NCI-H524 (cell line): ENCODE results near the gene CNNM2.

Experiments used
- DNase-seq, 2 experiments: peaks; one replicate each; lab custom pipeline; 2025; lab: John Stamatoyannopoulos, UW

Gene CNNM2

DNA sequence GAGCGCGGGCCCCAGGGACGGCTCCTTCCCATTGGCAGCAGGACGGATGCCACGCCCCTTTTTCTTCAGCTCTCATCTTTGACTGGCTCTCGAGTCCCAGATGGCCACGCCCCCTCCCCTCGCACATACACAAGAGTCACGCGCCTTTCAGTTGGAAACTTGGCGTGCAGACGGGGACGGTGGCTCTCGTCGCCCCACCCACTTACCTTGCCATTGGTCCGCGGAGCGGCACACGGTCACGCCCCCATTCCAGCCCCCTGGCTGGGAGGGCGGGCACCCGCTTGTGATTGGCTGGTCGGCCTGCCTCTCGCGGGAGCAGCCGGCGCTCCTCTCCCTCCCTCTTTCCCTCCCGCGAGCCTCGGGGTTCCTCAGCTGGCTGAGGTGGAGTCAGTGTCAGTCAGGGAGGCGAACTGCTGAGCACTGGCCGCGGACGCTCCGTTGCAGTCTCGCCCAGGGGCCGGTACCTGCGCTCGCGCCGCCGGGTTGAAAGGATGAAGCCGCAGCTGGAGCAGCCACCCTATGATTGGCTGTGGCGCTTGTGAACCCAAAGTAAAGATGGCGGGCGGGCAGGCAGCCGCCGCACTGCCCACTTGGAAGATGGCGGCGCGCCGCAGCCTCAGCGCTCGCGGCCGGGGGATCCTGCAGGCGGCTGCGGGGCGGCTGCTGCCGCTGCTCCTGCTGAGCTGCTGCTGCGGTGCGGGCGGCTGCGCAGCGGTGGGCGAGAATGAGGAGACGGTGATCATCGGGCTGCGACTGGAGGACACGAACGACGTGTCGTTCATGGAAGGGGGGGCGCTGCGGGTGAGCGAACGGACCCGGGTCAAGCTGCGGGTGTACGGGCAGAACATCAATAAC, at the start of gene CNNM2:
CNNM2 (plus strand) TSS at position 333 of the 855 bp plus-strand sequence; CDS start at position 520, 187 bp downstream.
- DNase-seq, result peak; percentile 89 to 94

- DNase-seq, result no peak
Measured at GRCh38 chr10:102868911-102869257, 49.2 kb upstream of the CNNM2 start.

DNA sequence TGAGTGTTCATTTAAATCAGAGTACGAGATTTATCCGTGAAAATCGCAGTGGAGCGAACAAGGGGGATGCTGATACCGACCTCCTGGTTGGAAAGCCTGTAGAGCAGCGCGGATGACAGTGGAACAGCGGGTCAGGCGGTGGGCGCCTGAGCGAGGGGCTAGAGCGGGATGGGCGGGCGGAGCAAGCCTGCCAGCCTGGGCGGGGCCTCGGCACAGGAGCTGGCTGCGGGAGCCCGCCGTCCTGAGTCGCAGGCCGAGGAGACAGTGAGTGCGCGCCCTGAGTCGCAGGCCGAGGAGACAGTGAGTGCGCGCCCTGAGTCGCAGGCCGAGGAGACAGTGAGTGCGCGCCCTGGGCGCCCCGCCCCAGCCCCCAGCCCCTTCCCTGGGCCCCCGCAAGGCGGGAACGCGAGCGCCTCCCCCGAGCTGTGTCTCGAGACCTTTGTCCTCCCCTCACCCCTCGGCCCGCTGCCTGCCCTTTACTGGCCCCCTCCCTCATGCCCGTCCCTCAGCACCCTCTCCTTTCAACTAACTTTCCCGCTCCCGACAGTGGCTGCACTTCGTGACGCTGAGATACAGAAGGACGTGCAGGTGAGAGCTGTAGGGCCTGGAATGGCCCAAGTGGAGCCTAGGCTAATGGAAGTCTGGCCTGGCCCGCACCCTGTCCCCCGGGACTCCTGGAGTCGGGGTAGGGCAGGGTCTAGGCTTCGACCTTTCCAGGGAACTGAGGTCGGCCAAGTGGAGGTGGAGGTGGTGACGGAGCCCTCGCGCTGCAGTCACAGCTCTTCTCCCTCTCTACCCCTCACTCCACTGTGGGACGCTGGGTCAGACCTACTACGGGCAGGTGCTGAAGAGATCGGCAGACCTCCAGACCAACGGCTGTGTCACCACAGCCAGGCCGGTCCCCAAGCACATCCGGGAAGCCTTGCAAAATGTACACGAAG, 48.6 kb upstream of the CNNM2 start, which contains the start of gene AS3MT:
AS3MT (plus strand) TSS at position 213 of the 941 bp plus-strand sequence; CDS start at position 336, 123 bp downstream.
- DNase-seq, result peak in 1 of 2 experiments; percentile 30

- DNase-seq, result no peak
Measured at GRCh38 chr10:102870221-102870620, 47.9 kb upstream of the CNNM2 start.

DNA sequence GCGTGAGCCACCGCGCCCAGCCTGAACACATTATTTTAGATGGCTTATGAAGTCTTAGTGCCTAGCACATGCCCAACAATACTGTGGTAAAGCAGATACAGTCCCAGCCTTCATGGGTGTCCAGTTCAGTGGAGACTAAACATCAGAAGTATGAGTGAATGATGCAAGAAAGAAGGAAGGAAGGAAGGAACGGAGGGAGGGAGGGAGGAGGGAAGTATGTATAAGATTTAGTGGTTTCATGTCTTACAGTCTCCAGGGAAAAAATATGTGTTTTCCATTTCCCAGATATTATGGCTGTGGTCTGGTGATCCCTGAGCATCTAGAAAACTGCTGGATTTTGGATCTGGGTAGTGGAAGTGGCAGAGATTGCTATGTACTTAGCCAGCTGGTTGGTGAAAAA, 45.9 kb upstream of the CNNM2 start:
- no peak for DNase-seq

DNA sequence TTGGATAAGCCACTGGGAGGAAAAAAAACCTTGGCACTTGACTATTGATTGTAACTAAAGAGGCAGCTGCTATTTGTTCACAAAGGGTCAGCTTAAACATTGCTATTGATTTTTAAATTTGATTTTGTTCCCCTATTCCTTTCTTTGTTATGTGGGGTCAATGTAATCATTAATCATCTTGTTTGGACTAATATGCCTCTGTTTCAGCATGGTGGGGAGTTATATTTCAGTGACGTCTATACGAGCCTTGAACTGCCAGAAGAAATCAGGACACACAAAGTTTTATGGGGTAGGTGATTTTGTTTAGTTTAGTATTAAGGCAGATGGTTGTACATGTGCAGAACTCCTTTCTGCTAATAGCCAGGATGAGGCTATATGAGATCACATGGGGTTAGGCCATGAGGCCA, 41.3 kb upstream of the CNNM2 start:
- no peak for DNase-seq

DNA sequence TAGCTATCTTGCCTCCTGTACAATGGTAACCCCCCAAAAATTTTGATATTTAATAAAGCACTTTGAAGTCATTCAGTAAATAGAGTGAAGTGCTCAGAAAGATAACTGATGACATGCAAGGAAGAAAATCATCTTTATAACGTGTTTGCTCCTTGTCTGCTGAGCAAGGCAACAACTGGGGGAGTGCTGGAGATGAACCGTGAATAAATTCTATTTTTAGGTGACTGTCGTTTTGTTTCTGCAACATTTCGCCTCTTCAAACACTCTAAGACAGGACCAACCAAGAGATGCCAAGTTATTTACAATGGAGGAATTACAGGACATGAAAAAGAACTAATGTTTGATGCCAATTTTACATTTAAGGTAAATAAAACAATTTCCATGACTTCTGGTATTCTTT, 39.5 kb upstream of the CNNM2 start:
- DNase-seq, result no peak

GRCh38 chr10:102880256-102880655, 37.8 kb upstream of the CNNM2 start:
- DNase-seq, result no peak

- no peak for DNase-seq
Measured at GRCh38 chr10:102888048-102888447, 30.0 kb upstream of the CNNM2 start.

DNA sequence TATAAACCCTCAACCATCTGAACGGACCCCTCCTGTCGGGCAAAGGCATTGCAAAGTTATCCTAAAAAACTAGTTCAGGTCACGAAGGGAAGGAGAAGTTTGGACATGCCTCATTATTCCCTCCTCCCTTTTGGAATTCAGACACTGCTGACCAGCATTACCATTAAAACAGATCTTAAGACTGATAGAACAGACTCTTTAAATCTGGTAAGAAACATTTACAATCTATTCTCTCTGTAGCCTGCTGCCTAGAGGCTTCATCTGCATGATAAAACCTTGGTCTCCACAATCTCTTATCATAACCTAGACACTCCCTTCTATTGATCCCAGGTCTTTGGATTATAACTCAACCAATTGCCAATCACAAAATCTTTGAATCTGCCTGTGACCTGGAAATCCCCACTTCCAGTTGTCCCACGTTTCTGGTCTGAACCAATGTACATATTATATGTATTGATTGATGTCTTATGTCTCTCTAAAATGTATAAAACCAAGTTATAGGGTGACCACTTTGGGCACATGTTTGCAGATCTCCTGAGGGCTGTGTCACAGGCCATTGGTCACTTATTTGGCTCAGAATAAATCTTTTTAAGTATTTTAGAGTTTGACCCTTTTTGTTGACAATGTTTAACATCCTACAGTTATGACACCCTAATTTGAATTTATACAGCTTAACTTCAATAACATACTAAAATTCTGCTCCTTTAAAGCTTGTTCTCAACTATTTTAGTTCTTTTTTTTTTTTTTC, 23.5 kb upstream of the CNNM2 start:
- no peak for DNase-seq

- DNase-seq, result no peak
Measured at GRCh38 chr10:102900006-102900405, 18.1 kb upstream of the CNNM2 start.

GRCh38 chr10:102904346-102904745, 13.7 kb upstream of the CNNM2 start:
- DNase-seq, result no peak

- no peak for DNase-seq
Measured at GRCh38 chr10:102906507-102906906, 11.6 kb upstream of the CNNM2 start.

- no peak for DNase-seq
Measured at GRCh38 chr10:102914781-102915180, 3.3 kb upstream of the CNNM2 start.

GRCh38 chr10:102916173-102916572, 1.9 kb upstream of the CNNM2 start:
- no peak for DNase-seq

DNA sequence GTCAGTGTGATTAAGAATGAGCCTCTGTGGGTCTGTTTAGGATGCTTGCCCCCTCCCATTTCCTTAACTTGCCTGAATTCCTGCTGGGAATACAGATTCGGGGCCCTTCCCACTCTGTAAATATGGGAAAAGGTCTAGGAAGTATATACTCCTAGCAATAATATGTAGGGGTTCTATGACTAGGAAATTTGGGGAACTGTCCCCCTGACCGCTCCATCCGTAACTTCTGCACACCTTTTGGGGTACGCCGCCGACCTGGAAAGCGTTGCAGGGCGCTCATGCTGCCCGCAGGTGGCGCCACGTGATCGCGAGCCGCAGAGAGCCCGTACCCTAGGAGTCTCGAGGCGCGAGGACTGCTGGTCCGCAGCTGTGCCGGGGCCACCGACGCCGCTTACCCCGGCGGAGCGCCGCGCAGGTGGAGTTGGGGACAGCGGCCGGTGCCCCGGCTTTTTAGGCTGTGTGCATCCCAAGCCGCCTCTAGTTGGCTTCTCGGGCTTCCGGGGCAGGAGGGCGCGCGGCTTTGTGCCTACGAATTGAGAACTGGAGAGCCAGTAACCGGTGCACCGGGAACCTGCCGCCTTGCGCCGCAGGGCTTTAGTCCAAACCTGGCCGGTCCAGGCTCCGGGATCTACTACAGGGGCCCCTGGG, 656 bp upstream of the CNNM2 start:
- peak; percentile 19 to 70 for DNase-seq

DNA sequence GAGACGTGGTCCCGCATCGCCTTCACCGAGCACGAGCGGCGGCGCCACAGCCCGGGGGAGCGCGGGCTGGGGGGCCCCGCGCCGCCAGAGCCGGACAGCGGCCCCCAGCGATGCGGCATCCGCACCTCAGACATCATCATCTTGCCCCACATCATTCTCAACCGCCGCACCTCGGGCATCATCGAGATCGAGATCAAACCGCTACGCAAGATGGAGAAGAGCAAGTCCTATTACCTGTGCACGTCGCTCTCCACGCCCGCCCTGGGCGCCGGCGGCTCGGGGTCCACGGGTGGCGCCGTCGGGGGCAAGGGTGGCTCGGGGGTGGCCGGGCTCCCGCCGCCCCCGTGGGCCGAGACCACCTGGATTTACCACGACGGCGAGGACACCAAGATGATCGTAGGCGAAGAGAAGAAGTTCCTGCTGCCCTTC, 737 bp downstream of the CNNM2 start:
- DNase-seq, result peak in 1 of 2 experiments; percentile 4

GRCh38 chr10:102919246-102919959, 1.3 kb downstream of the CNNM2 start:
- peak; percentile 3 to 20 for DNase-seq

- DNase-seq, result peak in 1 of 2 experiments; percentile 4
Measured at GRCh38 chr10:102919992-102920739, 2.1 kb downstream of the CNNM2 start.

DNA sequence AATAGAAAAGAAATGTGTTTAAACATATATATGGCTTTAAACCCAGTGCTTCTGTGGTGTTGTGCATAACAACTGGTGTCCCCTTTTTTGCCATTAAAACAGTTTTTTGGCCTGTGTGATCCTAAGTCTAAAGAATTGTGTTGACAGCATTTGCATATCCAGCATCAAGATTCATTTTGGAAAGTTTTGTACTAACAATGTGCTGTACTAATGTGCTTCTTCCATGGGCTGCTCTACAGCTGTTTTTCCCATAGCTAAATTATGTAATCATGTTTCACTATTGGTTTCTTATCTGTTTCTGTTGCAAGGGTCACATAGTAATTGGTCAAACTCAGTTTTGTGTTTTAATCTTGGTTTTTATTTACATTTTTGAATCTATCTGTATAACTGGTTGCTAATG, 5.5 kb downstream of the CNNM2 start:
- no peak for DNase-seq
